HG03066 (cell line): ENCODE data around the gene UROC1.

Experiments
- ATAC-seq: cut with Tn5 transposase; IDR thresholded peaks from one replicate; pipeline ENCODE4 v1.9.1; 2021; ENCODE audit warnings: low read depth; ENCODE audit not compliant: unreplicated experiment

Gene UROC1

GRCh38 chr3:126548556-126549466 lies 31.2 kb upstream of the UROC1 start:
- no peak for ATAC-seq

GRCh38 chr3:126547721-126548120 lies 30.1 kb upstream of the UROC1 start:
- no peak for ATAC-seq

GRCh38 chr3:126546549-126547239 lies 29.1 kb upstream of the UROC1 start:
- ATAC-seq, result no peak

- no peak for ATAC-seq
Observed at GRCh38 chr3:126546013-126546412, 28.4 kb upstream of the UROC1 start.

- ATAC-seq, result no peak
Observed at GRCh38 chr3:126545544-126545943, 28.0 kb upstream of the UROC1 start.

GRCh38 chr3:126544596-126545281 lies 27.2 kb upstream of the UROC1 start:
- no peak for ATAC-seq

GRCh38 chr3:126543457-126544061 lies 26.0 kb upstream of the UROC1 start:
- no peak for ATAC-seq

GRCh38 chr3:126542340-126543241 lies 25.0 kb upstream of the UROC1 start:
- no peak for ATAC-seq

GRCh38 chr3:126541628-126542339 lies 24.2 kb upstream of the UROC1 start:
- ATAC-seq, result no peak

GRCh38 chr3:126540951-126541627 lies 23.5 kb upstream of the UROC1 start:
- no peak for ATAC-seq

- no peak for ATAC-seq
Observed at GRCh38 chr3:126540342-126540849, 22.8 kb upstream of the UROC1 start.

- ATAC-seq, result no peak
Observed at GRCh38 chr3:126539558-126540250, 22.1 kb upstream of the UROC1 start.

- ATAC-seq, result no peak
Observed at GRCh38 chr3:126538966-126539365, 21.4 kb upstream of the UROC1 start.

- ATAC-seq, result no peak
Observed at GRCh38 chr3:126538316-126538715, 20.7 kb upstream of the UROC1 start.

- ATAC-seq, result no peak
Observed at GRCh38 chr3:126537730-126538281, 20.2 kb upstream of the UROC1 start.

- no peak for ATAC-seq
Observed at GRCh38 chr3:126537116-126537729, 19.6 kb upstream of the UROC1 start.

GRCh38 chr3:126536126-126536525 lies 18.6 kb upstream of the UROC1 start:
- no peak for ATAC-seq
